Measurements from ENCODE around the gene MAGEB2.
"Not testable (repeated sequence)": the region's sequence is repeated elsewhere in the genome, so short reads cannot be mapped to it uniquely, and the experiment has no call there.

The MAGEB2 gene

GRCh38 chrX:30215357-30215843 is at the start of gene MAGEB2:
Gene MAGEB2, plus strand, starts transcription at chrX:30215563. Its CDS starts 3,018 bp downstream, at chrX:30218581.
- DNase-seq: peak in 1 of 10 donors; percentile 82
- intact Hi-C loops (cut with DNase I): no loop called here

DNA sequence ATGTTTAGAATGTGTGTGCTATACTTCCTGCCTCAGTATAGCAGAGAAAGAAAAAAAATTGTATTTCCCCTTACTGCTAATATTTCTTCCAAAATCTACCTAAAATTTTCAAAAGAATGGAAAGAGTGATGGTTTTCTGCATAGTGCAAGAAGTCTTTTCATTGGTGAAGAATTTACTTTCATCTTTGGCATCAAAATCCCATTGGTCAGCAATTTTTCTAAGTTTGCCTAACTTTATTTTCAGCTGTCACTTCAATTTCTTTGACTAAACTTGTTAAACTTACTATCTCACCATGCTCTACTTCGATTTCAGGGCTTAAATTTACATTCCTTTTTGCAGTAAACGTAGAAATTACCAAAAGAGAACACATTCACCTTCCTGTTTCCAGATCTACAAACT is 44.5 kb upstream of the MAGEB2 start:
- DNase-seq: no peak
- intact Hi-C loops (cut with DNase I): no loop called here

DNA sequence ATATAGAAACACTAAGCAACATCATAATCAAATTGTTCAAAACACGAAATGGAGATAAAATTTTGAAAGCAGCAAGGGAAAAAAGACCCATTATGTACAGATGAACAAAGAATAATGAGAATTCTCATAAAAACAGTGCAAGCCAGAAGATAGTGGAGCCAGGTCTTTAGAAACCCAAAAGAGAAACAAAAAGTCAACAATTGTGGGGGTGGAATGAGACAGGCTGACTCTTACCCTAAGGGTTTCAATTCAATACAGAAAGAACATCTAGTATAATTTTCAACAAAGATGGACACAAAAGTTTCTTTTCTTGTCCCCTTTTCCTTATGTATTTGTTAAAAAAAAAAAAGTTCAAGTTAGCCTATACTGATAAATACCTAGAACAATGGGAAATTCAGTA is 34.0 kb upstream of the MAGEB2 start:
- intact Hi-C loops (cut with DNase I): no loop called here
- no peak for DNase-seq

DNA sequence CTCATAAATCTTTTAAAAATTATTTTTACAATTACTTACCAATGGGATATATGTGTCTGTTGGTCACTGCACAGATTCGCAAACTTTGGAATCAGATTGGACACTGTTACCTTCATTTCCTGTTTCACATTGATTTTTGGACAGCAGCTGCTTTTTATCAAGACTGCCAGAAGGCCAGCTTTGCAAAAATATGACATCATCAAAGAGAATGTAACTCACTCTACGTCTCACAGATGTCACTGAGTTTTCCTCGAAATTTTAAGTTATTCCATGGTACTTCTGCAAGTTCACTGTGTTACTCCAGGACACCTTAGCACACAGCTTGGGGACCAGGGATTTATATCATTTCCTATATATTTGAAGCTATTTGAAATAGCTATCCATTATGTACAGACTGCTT is 31.8 kb upstream of the MAGEB2 start:
- no peak for DNase-seq
- intact Hi-C loops (cut with DNase I): no loop called here

DNA sequence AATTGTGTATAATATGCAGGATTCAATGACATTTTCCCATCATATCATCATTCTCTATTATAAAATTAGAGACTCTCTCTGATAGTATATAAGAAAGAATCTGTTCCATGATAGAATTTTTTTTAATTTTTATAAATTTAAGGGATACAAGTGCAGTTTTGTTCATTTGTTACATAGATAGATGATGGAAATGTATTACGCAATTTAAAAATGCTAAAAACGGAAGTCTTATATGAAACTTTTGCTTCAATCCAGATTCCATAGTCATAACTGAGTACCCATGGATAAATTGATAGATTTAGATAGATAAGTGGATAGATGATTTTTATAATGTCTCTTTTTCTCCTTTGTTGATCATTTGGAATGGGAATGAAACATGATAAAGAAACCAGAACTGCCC is 24.9 kb upstream of the MAGEB2 start:
- intact Hi-C loops (cut with DNase I): no loop called here
- no peak for DNase-seq

DNA sequence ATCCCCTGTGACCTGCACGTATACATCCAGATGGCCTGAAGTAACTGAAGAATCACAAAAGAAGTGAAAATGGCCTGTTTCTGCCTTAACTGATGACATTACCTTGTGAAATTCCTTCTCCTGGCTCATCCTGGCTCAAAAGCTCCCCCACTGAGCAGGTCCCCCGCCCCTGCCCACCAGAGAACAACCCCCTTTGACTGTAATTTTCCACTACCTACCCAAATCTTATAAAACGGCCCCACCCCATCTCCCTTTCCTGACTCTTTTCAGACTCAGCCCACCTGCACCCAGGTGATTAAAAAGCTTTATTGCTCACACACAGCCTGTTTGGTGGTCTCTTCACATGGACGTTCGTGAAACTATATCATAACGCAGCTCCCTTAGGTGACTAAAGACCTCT is 21.5 kb upstream of the MAGEB2 start:
- intact Hi-C loops (cut with DNase I); DNase-seq: not testable (repeated sequence)

GRCh38 chrX:30196322-30196721 is 19.0 kb upstream of the MAGEB2 start:
- DNase-seq: no peak
- intact Hi-C loops (cut with DNase I): no loop called here

- intact Hi-C loops (cut with DNase I): no loop called here
- no peak for DNase-seq
These were observed 3.2 kb upstream of the MAGEB2 start for GRCh38 chrX:30212172-30212571.

GRCh38 chrX:30217465-30217864 is 2.1 kb downstream of the MAGEB2 start:
- DNase-seq: no peak
- intact Hi-C loops (cut with DNase I): no loop called here

DNA sequence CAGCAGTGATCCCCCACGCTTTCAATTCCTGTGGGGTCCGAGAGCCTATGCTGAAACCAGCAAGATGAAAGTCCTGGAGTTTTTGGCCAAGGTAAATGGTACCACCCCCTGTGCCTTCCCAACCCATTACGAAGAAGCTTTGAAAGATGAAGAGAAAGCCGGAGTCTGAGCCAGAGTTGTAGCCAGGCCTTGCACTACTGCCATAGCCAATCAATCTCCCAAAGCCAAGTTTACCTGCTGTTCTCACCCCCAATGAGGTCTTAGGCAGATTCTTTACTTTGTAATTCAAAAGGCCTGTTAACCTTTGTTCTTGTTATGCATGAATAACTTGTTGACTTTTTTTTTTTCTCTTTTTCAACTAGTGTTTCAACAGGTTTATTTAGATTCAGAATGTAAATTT is 4.0 kb downstream of the MAGEB2 start:
- no peak for DNase-seq
- intact Hi-C loops (cut with DNase I): no loop called here

DNA sequence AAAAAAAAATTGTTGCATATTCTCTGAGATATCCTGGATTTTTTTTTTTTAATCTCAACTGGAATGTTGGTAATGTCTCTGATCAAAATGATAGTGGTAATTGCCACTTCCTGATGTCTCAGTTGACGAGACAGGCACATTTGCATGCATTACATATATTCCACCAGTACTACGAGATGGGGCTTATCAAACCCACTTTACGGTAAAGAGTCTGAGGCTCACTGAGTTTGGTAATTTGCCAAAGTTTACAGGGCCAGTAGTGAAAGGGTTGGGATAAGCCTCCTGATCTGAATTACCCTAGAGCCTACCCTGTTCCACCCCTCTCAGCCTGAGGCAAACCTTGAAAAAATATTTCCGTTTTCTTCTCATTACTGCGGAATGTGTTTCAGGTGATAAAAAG is 5.3 kb downstream of the MAGEB2 start:
- no peak for DNase-seq
- intact Hi-C loops (cut with DNase I): no loop called here

DNA sequence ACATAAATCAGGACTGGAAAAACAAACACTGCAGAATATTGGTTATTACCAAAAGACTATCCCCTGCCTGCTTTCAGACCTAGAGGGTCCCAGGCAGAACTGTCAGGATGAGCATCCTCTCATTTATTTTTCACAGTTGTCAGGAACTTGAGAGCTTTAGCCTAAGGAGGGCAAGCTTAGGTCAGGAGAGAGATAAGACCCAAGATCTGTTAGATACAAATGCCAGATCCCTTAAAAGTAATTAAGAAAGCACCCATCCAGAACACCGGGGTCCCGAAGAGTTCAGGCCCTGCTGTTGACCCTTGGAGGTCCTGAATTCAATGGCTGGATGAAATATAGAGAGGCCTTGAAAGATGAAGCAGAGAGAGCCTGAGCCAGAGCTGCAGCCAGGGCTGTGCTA is 9.2 kb downstream of the MAGEB2 start:
- DNase-seq: no peak
- intact Hi-C loops (cut with DNase I): no loop called here

- intact Hi-C loops (cut with DNase I): no loop called here
- no peak for DNase-seq
These were observed 13.2 kb downstream of the MAGEB2 start for GRCh38 chrX:30228526-30228925.

DNA sequence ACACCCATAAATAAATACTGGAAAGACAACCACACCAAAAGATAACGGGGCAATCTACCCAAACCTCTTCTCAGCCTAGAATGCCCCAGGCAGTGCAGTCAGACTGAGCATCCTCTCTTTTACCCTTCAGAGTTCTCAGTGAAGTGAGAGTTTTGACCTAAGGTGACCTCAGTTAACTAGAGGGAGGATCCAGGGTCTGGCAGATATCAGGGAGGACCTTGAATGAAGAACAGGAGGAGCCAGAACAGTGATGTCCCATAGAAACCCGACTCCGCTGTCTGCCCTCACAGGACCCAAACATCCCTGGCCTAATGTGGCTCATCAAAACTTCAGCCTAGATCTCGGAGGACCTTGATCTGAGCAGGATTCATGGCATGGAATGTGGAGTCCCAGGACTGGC is 15.0 kb downstream of the MAGEB2 start, which contains the start of gene MAGEB3:
Gene MAGEB3, plus strand, starts transcription at position 263 of the 400 bp plus-strand sequence. CDS start 5,268 bp downstream, outside the sequence.
- DNase-seq: no peak
- intact Hi-C loops (cut with DNase I): no loop called here

- DNase-seq: peak in 1 of 10 donors; percentile 57
- intact Hi-C loops (cut with DNase I): no loop called here
These were observed 26.5 kb downstream of the MAGEB2 start, which contains the start of gene MAGEB4 for GRCh38 chrX:30241724-30242415. Gene MAGEB4, plus strand, starts transcription at chrX:30242000. Its CDS starts 136 bp downstream, at chrX:30242136.

DNA sequence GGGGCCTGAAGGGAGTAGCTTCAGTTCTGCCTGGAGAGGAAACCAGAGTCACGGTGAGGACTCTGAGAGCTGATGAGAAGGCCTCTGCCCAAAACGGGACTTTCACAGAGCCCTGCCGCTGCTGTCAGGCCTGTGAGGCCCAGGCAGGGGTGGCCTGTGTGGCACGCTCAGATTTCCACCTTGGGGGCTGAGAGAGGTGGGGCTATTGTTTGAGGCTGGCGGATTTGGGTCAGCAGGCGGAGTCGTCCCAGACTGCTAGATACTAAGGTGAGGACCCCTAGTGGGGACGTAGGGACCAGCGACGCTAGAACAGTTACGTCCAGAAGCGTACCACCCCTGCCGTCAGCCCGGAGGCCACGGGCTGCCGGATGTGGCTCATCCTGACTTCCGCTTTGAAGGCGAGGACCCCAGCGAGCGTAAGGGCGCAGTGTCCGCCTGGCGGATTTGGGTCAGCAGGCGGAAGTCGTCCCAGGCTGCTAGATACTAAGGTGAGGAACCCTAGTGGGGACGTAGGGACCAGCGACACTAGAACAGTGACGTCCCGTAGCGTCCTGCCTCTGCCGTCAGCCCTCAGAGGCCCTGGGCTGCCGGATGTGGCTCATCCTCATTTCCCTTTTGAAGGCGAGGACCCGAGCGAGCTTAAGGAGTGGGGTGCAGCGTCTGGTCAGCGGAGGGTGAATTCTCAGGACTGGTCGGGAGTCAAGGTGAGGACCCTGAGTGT is 31.6 kb downstream of the MAGEB2 start, which contains the start of gene MAGEB1:
Gene MAGEB1, plus strand, starts transcription at position 378 of the 721 bp plus-strand sequence. CDS start 3,348 bp downstream, outside the sequence.
- intact Hi-C loops (cut with DNase I): no loop called here
- peak in 1 of 10 donors; percentile 82 for DNase-seq

GRCh38 chrX:30248854-30249253 is 33.5 kb downstream of the MAGEB2 start:
- intact Hi-C loops (cut with DNase I): no loop called here
- no peak for DNase-seq

GRCh38 chrX:30253257-30253656 is 37.9 kb downstream of the MAGEB2 start:
- intact Hi-C loops (cut with DNase I): no loop called here
- no peak for DNase-seq

GRCh38 chrX:30259927-30260326 is 44.6 kb downstream of the MAGEB2 start:
- DNase-seq: no peak
- intact Hi-C loops (cut with DNase I): no loop called here

DNA sequence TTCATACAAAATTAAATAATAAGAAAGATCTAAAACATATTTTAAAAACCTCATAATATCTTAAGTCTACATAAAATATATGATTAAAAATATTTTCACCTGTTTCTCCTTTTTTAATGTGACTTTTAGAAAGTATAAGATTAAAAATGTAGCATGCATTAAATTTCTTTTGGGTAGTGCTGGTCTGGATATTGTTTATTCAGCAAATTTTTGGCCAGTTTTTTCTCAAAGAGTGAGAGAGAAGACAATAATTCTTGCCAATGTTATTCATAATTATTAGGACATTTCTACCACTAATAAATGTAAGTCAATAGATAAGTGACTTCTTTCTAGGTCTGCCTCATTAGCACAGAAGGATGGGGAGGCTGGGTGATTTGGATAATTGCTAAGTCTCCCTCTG is 45.6 kb downstream of the MAGEB2 start:
- no peak for DNase-seq
- intact Hi-C loops (cut with DNase I): no loop called here

DNA sequence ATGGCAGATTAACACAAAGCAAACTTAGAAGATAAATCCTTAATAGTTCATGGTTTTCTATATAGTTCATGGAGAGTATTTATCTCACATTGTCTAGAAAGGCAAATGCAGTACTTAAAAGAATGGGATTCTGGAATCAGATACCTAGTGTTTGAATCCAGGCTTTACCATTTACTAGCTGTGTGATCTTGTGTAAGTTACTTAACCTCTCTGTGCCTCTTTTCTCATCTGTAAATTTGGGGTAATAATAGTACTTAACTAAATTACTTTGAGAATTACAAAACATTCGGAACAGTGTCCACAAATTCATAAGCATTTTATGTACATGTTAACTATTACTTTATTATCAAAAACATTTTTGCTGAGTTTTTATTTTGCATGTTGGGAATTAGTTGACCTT is 47.4 kb downstream of the MAGEB2 start:
- intact Hi-C loops (cut with DNase I): no loop called here
- DNase-seq: no peak
